GM19452 (cell line): Measurements from ENCODE around the gene ABCB8.

Experiments
- ATAC-seq: cut with Tn5 transposase; IDR thresholded peaks from one replicate; pipeline ENCODE4 v1.9.1; 2021; ENCODE audit not compliant: unreplicated experiment

ABCB8 gene

DNA sequence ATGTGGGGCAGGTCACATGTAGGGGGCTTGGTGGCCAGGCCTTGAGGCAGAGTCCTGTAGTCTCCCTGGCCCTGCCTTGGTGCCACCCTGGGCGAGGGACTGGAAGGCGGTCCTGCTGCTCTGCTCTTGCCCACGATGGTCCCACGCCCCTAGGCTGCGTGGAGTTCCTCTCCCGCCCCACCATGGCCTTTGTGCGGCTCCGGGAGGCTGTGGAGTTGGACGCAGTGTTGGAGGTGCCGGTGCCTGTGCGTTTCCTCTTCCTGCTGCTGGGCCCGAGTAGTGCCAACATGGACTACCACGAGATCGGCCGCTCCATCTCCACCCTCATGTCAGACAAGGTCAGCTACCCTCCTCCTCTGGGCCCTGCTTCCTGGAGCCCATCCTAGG, 42.3 kb downstream of the ABCB8 start:
- no peak for ATAC-seq

- no peak for ATAC-seq
Observed at GRCh38 chr7:151071032-151071866, 43.0 kb downstream of the ABCB8 start.

- no peak for ATAC-seq
Observed at GRCh38 chr7:151073990-151074389, 45.7 kb downstream of the ABCB8 start.

- no peak for ATAC-seq
Observed at GRCh38 chr7:151074817-151075661, 46.8 kb downstream of the ABCB8 start.

GRCh38 chr7:151075662-151075971, 47.4 kb downstream of the ABCB8 start:
- no peak for ATAC-seq

GRCh38 chr7:151075978-151076426, 47.8 kb downstream of the ABCB8 start:
- ATAC-seq: no peak

- no peak for ATAC-seq
Observed at GRCh38 chr7:151076863-151077704, 48.8 kb downstream of the ABCB8 start.

DNA sequence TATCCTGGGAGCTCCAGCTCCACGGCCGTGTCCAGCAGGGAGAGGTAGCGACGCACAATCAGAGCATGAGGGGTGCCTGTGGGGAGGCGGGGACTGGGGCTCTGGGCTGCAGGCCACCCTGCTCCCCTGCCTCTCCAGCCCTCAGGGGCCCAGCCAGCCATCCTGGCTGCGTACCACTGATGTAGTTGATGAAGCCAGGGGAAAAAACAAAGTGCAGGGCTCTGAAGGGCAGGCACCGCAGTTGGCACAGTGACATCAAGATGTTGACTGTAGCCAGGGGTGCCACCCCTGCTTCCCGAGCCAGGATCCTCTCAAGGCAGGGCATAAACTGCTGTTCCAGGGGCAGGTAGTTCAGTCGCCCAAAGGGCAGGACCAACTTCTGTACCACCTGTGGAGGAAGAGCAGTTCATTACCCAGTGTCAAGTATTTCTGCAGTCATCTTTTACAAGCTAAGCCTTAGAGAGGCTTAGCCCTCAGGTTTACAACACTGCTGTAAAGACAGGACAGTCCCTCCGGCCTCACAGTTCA, 49.5 kb downstream of the ABCB8 start:
- ATAC-seq: no peak

GRCh38 chr7:151078233-151079040, 50.2 kb downstream of the ABCB8 start:
- no peak for ATAC-seq

GRCh38 chr7:151079199-151079910, 51.1 kb downstream of the ABCB8 start:
- ATAC-seq: no peak

DNA sequence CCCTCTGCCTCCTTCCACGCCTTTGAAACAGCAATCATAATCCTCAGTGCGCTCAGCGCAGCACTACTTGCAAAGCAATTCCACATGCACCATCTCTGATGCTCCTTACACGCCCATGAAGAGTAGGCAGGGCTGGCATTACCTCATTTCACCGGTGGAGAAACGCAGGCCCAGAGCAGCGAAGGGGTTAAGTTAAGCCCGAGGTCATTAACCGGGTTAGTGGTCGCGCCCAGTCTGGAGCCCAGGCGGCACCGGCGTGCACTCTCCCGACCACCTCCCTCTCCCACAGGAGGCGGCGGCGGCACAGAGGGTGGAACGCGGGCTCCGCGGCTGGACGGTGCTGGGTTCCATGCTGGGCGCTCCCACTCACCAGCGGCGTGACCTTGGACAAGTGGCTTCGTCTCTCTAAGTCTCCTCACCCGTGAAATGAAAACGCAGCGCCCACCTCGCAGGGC, 51.8 kb downstream of the ABCB8 start:
- peak; percentile 1 for ATAC-seq

- peak; percentile 74 for ATAC-seq
Observed at GRCh38 chr7:151080522-151081169, 52.4 kb downstream of the ABCB8 start, which contains the start of gene FASTK. Gene FASTK (minus strand): TSS chr7:151080809. CDS start chr7:151080766, 43 bp downstream.

DNA sequence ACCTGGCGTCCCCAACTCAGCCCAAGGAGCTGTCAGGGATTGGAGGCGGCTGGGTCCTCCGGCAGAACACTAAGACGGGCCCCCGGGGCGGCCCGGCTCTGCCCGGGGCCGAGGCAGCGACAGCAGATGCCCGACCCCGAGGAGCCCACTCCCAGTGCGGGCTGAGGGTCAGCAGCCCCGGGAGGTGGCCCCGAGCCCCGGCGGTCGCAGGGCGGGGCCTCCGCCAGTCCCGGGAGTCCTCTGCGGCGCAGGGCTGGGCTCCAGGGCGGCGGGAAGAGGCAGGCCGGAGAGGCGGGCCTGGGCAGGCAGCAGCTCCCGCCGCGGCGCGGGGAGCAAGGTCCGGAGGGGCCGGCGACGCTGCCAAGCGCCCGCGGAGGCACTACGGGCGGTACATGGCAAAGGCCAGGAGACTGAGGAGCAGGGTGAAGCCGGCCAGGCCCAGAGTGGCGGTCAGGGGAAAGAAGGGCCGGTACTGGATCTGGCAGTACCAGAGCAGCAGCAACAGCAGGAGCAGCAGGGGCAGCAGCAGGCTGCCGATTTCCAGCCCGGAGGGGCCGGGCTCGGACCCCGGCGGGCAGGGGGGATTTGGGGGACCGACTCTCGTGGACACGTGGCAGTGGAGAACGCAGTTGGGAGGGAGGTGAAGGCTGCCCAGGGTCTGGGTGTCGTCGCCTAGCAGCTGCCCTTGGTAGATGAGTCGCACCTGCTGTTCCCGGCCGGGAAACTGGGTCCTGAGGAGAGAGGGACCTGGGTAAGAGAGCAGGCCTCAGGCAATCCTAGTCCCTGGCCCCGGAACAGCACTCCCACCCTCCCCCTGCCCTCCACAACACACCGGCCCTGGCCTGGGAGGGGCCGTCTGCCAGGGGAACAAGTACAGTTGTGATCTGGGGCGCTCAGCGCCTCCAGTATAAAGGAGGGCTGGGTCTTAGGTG, 53.2 kb downstream of the ABCB8 start:
- no peak for ATAC-seq

GRCh38 chr7:151082141-151083070, 54.2 kb downstream of the ABCB8 start:
- no peak for ATAC-seq

GRCh38 chr7:151083071-151083823, 55.0 kb downstream of the ABCB8 start, which contains the start of gene TMUB1:
Gene TMUB1 (minus strand): TSS chr7:151083493. CDS start chr7:151082563, 930 bp downstream.
- peak; percentile 55 for ATAC-seq

DNA sequence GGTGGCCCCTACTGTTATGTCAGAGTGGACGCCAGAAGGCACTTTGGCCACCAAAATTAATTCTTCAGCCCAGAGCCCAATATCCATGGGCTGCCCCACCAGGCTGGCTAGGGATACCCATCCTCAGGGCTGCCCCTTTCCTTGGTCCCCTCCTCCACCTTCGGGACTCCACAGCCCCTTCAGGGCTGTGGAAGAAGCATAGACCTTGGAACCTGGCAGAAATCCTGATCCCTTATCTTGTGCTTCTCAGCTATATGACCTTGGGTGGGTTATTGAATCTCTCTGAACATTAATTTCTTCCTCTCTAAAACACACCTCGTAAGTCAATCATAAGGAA, 55.5 kb downstream of the ABCB8 start:
- no peak for ATAC-seq
